ENCODE measurements around the gene NAPA.

Gene NAPA

DNA sequence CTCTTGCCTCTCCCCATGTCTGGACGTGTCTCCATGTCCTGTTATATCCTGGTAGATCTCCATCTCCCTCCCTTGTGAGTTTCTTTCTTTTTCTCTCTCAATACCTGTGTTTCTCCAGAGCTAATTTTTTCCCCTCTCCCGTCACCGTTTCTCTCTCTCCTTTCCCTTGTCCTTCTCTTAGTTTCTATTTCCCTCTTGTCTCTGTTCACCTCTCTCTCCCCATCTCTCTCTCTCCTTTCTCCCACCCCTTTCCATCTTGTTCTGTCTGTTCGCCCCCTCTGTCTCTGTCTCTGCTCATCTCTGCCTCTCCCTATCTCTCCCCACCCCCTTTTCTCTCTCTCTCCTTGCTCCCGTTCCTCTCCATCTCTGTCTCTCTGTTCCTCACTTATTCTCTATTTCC is 56.2 kb downstream of the NAPA start:
- no peak for DNase-seq (ENCODE audit: low read depth in 2 of 2)

GRCh38 chr19:47456721-47457474 is 58.0 kb downstream of the NAPA start:
- DNase-seq (ENCODE audit: low read depth in 2 of 2) = no peak

DNA sequence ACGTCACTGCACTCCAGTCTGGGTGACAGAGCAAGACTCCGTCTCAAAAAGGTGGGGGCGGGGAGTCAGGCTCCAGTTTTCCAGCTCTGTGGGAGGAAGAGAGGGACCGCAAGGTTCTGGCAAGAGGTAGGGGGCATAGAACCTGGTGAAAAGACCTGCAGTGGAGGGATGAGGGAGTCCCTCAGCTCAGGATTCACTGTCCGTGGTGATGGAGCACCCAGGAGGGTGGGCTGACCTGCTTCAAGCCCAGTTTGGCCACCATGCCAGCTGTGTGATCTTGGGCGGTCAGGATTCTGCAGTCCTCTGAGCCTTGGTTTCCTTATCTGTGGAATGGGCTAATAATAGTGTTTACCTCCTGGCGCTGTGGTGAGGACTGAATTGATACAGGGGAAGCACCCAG is 64.4 kb downstream of the NAPA start:
- DNase-seq (ENCODE audit: low read depth in 2 of 2) = no peak

DNA sequence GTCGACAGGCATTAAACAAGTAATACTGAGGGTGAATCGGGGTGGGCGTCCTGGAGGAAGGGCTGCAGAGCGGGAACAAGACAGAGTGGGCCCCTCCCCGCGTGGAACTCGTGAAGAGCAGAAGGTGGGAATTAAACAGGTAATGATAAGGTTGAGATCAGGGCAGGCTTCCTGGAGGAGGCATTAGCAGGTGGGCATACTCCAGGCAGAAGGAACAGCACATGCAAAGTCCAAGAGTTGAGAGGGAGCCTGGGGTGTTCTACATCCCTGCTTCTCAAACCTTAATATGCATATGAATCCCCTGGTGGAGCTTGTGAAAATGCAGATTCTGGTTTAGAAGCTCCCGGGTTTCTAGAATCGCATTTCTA is 66.5 kb downstream of the NAPA start:
- DNase-seq (ENCODE audit: low read depth in 2 of 2) = no peak

DNA sequence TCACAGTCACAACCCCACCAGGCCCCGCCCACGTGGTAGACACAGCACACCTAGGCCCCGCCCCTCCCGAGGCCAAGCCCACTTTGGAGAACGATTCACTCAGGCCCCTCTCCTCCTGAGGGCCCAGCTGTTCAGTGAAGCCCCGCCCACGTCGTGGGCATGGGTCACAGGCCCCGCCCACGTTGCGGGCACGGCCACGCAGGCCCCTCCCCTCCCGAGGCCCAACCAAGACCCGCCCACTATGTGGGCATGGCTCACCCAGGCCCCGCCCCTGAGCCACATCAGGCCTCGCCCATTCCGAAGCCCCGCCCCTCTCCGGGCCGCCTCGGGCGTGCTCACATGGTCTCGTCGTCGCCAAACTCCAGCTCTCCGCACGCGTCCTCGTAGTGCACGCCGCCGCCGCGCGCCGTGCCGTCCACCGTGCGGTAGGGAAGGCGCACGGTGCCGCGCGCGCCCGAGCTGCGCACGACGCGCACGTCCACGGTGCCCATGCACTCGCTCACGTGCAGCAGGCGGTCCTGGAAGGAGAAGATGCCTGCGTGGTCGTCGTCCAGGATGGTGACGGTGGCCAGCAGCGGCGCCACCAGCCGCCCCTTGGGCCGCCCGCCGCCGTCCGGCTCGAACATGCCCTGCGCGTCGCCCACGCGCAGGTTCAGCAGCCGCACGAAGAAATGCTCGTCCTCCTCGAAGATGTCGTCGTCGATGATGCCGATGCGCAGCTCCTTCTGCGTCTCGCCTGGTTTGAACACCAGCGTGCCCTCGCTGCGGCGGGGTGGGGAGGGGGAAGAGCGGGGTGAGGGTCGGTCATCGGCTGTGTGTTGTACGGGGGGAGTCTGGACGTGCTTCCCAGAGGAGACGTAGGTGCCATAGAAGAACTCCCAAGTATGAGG is 67.1 kb downstream of the NAPA start:
- peak; percentile 65 to 75 for DNase-seq (ENCODE audit: low read depth in 2 of 2)

DNA sequence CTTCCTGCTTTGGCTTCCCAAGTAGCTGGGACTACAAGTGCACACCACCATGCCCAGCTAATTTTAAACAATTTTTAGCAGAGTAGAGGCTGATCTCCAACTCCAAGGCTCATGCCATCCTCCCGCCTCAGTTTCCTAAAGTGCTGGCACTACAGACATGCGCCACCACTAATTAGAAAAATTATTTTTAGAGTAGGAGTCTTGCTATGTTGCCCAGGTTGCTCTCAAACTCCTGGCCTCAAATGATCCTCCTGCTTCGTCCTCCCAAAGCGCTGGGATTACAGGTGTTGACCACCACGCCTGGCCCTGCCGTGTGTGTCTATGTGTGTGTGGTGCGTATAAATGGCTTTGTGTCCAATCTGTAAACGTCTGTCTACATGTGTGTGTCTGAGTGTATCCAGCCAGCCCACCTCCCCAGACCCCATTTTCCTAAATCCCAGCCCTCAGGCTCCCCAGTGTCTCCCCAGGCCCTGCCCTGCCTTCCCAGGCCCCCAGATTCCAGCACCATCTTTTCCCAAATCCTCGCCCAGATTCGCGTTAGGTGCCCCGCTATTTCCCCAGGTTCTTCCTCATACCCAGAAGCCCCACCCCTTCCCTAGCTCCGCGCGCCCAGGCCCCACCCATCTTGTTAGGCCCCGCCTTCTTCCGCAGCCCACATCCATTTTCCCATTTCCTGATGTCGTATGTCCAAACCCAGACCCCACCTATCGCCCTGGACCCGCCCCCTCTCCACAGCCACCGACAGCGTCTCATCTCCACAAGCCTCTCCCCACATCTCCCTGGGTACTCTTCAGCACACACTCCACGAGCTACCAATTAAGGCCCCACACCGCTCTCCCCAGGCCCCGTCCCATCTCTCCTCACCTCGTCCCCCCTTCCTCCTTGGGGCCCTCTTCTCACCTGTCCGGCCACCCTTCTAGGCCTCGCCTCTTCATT is 68.1 kb downstream of the NAPA start:
- DNase-seq (ENCODE audit: low read depth in 2 of 2) = peak in 1 of 2 donors; percentile 44

DNA sequence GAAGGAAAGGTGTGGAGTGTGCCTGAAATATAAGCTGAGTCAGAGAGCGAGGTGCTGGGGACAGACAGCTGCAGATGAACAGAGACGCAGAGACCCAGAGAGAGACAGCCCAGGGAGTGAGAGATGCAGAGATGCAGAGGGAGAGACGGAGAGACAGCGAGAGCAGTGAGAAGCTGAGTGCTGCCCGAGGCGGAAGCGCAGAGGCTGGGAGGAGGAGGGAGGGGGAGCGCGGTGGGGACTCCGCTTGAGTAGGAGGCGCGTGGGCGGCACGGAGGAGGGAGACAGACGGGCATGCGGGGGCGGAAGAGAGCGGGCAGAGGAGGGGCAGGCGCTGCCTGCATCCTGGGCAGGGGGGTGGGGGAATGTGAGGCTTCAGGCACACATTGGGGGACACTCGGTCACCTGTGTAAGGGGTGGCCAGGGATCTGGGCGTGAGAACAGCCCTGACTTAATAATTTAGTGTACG is 68.9 kb downstream of the NAPA start:
- DNase-seq (ENCODE audit: low read depth in 2 of 2) = no peak

DNA sequence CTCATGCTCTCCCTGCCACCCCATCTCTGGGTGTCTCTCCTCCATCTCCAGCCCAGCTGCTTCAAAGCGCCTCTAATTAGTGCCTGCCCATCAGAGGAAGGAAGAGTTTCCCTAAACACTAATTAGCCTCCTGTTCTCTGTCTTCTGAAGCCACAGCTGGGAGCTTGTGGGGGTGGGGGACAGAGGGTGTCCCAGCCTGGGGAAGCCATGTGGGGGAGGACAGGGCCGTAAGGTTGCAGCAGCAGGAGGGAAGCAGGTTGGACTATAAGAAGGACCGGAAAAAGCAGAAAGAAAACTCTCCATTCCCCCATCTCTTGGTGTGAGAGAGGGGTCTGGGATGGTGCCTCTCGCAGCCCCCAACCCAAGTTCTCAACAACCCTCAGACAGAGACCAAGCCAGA is 69.3 kb downstream of the NAPA start:
- DNase-seq (ENCODE audit: low read depth in 2 of 2) = no peak

DNA sequence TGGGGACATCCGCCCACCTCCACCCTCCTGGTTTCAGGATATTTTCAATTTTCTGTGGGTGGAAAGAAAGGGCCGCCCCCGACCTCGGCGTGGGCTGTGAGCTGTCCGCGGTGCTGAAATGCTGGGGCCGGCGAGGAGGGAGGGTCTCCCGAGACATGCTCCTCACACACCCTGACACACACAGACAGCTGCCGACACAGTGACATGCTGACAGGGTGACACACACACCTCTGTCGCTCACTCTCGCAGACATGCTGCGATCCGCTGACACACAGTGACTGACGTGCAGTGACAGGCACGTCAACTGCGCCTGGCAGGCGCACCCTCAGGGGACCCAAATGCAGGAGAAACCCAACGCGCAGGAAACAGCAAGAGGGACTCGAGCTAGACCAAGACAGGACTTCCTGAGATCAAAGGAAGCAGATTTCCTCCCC is 70.5 kb downstream of the NAPA start:
- DNase-seq (ENCODE audit: low read depth in 2 of 2) = no peak

DNA sequence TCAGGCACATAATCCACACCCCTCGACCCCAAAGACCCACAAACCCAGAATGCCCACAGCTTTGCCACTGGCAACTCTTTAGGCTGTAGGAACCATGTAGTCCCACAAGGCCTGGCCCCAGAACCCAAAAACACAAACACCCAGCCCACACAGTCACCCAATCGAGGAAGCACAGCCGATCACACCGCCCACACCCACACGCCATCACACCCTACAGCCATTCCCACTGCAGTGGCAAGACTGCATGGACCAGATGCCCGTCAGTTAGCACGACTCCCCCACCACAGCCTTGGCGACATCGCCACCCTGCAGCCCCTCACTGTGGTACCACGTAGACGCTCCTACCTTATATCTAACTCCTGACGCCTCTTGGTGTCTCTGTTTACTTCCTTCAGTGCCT is 71.5 kb downstream of the NAPA start:
- DNase-seq (ENCODE audit: low read depth in 2 of 2) = no peak

GRCh38 chr19:47438793-47439220 is 76.1 kb downstream of the NAPA start:
- no peak for DNase-seq (ENCODE audit: low read depth in 2 of 2)
